Heart left ventricle (tissue), 16 donors: ENCODE data around the gene TMED6. TPM values are rescaled to one million over a fixed set of nuclear protein-coding genes. Genes with fewer than 3 reads are reported as not detected.

ENCODE experiments used
- ATAC-seq, 4 donors: fragments of 200-7000 bp; cut with Tn5 transposase; one replicate each; pipeline ENCODE4 v1.9.1; 2020 to 2022; ENCODE audit warnings: moderate library complexity in 4 of 4, mild to moderate bottlenecking in 3 of 4, moderate number of reproducible peaks in 1 of 4
- DNase-seq, 5 donors: peaks; one replicate each; pipeline ENCODE4 v3.0.0-alpha.2; 2020
- H3K27ac ChIP-seq, 12 donors: fragments of 200-600 bp; sonication (generic) in 4 of 12; one replicate each; pipeline versions ENCODE4 v1.5.0 to v1.8.0; 2016 to 2022; ENCODE audit warnings: mild to moderate bottlenecking in 2 of 12
- H3K27me3 ChIP-seq, 9 donors: fragments of 200-600 bp; sonication (generic) in 2 of 9; one replicate each; pipeline versions ENCODE4 v1.5.1 to v1.8.0; 2016 to 2022; ENCODE audit warnings: mild to moderate bottlenecking in 3 of 9
- H3K36me3 ChIP-seq, 9 donors: fragments of 200-600 bp; sonication (generic) in 2 of 9; one replicate each; pipeline versions ENCODE4 v1.5.0 to v1.8.0; 2018 to 2022; ENCODE audit warnings: mild to moderate bottlenecking in 2 of 9
- H3K4me1 ChIP-seq, 12 donors: fragments of 200-600 bp; sonication (generic) in 4 of 12; one replicate each; pipeline versions ENCODE4 v1.5.0 to v1.8.0; 2016 to 2022; ENCODE audit warnings: mild to moderate bottlenecking in 3 of 12
- H3K4me3 ChIP-seq, 12 donors: fragments of 200-600 bp; sonication (generic) in 4 of 12; one replicate each; pipeline versions ENCODE4 v1.5.0 to v1.8.0; 2017 to 2022; ENCODE audit warnings: mild to moderate bottlenecking in 9 of 12, moderate library complexity in 4 of 12
- H3K9me3 ChIP-seq, 12 donors: fragments of 200-600 bp; sonication (generic) in 4 of 12; one replicate each; pipeline versions ENCODE4 v1.5.0 to v1.8.0; 2016 to 2022; ENCODE audit warnings: mild to moderate bottlenecking in 1 of 12
- POLR2A ChIP-seq, 2 donors: fragments of 450-650 bp; IDR thresholded peaks; one replicate each; pipeline ENCODE4 v1.6.1; 2017; ENCODE audit warnings: antibody characterized with exemption in 2 of 2, mild to moderate bottlenecking in 2 of 2, moderate library complexity in 2 of 2
- WGBS, 4 donors: extraction: QIAGEN DNeasy Blood & Tissue Kit in 2 of 4; methylation state at CpG; one replicate each; pipeline versions ENCODE4 v1.1.5 to v1.1.7; 2013 to 2018; 5-methylcytosine and 5-hydroxymethylcytosine counted together
- intact Hi-C, 10 donors: fragments of 100-400 bp; cut with DNase I; formaldehyde crosslinking; loops; one replicate each; pipeline versions ENCODE4 v1.11.1 to v1.14.2; 2022
- long read RNA-seq, 3 donors: library from polyadenylated mRNA; unstranded; transcript quantifications; one replicate each; pipeline ENCODE4 v2.0.0, GENCODE V29; 2020 to 2021
- polyA plus RNA-seq, 2 donors: library from polyadenylated mRNA; stranded (reverse); fragments of 200-250 nt; gene quantifications; one replicate each; pipeline ENCODE4 v1.2.3, GENCODE V29; 2013
- total RNA-seq, 9 donors: library from RNA; depleted of rRNA in 2 of 9; stranded (reverse); fragments of >200 nt in 2 of 9; fragmentation: NEBNext Ultra II Directional in 3 of 9; extraction: Animal tissue kit (Norgen Biotek cat#: 25700) in 3 of 9; gene quantifications; one replicate each; pipeline versions ENCODE4 v1.1.0 to v1.2.4, GENCODE V29; 2016 to 2023
- TF ChIP-seq, protein P1 (sequence below), 12 donors: fragments of 200-600 bp; sonication (generic) in 4 of 12; IDR thresholded peaks; one replicate each; pipeline versions ENCODE4 v1.5.0 to v1.8.0; 2018 to 2022; ENCODE audit warnings: antibody characterized with exemption in 12 of 12, mild to moderate bottlenecking in 5 of 12
- donor health status: ischemic (EF 13 %, LVEDD 7.1; RV severe dilation, severe dysfunction).
- donor health status: healthy with polysubstance abuse.
- donor health status: DM: no; HTN: yes; CAD: no.
- donor health status: DM: no; HTN: no; CAD: no.
- donor health status: ischemic (EF 25% LVEDD 6.9; RV normal size, moderate dysfunction).
- donor health status: ischemic (EF 25% LVEDD 5.7; RV mildly dilated, moderate dysfunction).
- donor health status: healthy.
- donor health status: DM: yes; HTN: yes; CAD: no.
- donor health status: ischemic (EF 35%, LVEDD 5.7; RV mildly dilated, moderate dysfunction).
- donor health status: nonischemic (EF 11% LVEDD 7.7; RV severe dilation, severe dysfunction).
- donor health status: DM: yes; HTN: yes; CAD: no.
- donor health status: PGD.
- donor health status: ischemic (EF 29% LVEDD 5.4; RV normal size, mild dysfunction).
- donor health status: nonischemic (EF 23%, LVEDD 6.1; RV moderate dilation, normal function).

Gene TMED6
- under 1 TPM in 2 of 9 donors, not detected in 7; 0.56 to 0.76 TPM for total RNA-seq
- polyA plus RNA-seq: under 1 TPM in 1 of 2 donors, not detected in 1; 0.08 TPM
- long read RNA-seq, donor 1, partial matches to known transcripts: 0 of 1 reads
- long read RNA-seq, donor 1, other reads (novel, unspliced or antisense): 1 of 1 reads
- long read RNA-seq, donor 2: 0 reads
- long read RNA-seq, donor 3: 0 reads

GRCh38 chr16:69351309-69352027 lies at the start of gene TMED6:
Gene TMED6 (minus strand): TSS chr16:69351786. CDS start chr16:69351753, 33 bp downstream.
- Histone ChIP-seq H3K4me3 (no peak within 1 kb of the TSS), H3K27me3 (no peaks in the 10 kb centered on the region), H3K36me3 (peaks cover 0 to 55% (median 37%) of the 10 kb centered on the region in 9 donors), H3K9me3 (no peaks in the 10 kb centered on the region), H3K27ac (no peak within 1 kb of the TSS), H3K4me1 (peaks cover 0 to 5% (median 0%) of the 10 kb centered on the region in 12 donors)
- DNase-seq: no peak
- no peak for ATAC-seq
- intact Hi-C loops: no loop called here
- TF ChIP-seq, protein P1, sequence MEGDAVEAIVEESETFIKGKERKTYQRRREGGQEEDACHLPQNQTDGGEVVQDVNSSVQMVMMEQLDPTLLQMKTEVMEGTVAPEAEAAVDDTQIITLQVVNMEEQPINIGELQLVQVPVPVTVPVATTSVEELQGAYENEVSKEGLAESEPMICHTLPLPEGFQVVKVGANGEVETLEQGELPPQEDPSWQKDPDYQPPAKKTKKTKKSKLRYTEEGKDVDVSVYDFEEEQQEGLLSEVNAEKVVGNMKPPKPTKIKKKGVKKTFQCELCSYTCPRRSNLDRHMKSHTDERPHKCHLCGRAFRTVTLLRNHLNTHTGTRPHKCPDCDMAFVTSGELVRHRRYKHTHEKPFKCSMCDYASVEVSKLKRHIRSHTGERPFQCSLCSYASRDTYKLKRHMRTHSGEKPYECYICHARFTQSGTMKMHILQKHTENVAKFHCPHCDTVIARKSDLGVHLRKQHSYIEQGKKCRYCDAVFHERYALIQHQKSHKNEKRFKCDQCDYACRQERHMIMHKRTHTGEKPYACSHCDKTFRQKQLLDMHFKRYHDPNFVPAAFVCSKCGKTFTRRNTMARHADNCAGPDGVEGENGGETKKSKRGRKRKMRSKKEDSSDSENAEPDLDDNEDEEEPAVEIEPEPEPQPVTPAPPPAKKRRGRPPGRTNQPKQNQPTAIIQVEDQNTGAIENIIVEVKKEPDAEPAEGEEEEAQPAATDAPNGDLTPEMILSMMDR (IDR thresholded peaks at IDR 0.05): no peak
- no peak for TF ChIP-seq POLR2A (IDR thresholded peaks at IDR 0.05)
- WGBS, 4 donors: 82 to 86% (median 84%) methylated on average over 12 of the region's 12 CpGs

GRCh38 chr16:69399361-69399760 lies 47.8 kb upstream of the TMED6 start:
- no peak for ATAC-seq
- 64 to 74% (median 70%) methylated on average over 3 of the region's 3 CpGs for WGBS, 4 donors
- H3K9me3 ChIP-seq: no peaks in the 10 kb centered on the region
- H3K27ac ChIP-seq: no peak overlapping the region
- H3K4me3 ChIP-seq: no peak overlapping the region
- H3K36me3 ChIP-seq: no peaks in the 10 kb centered on the region
- H3K27me3 ChIP-seq: no peaks in the 10 kb centered on the region
- DNase-seq: no peak
- TF ChIP-seq POLR2A (IDR thresholded peaks at IDR 0.05): no peak
- TF ChIP-seq, protein P1 (IDR thresholded peaks at IDR 0.05): no peak
- intact Hi-C loops: loop anchor here in 9 of 10 donors (2.0 to 10.0 kb wide), 17 partner anchors 65 to 365 kb away; partner anchors contain the start of genes NOB1 (in 5 of the 9), NFAT5 (in 4 of the 9) and WWP2 (in 1 of the 9)
- peaks cover 0 to 53% (median 23%) of the 10 kb centered on the region in 12 donors for H3K4me1 ChIP-seq

DNA sequence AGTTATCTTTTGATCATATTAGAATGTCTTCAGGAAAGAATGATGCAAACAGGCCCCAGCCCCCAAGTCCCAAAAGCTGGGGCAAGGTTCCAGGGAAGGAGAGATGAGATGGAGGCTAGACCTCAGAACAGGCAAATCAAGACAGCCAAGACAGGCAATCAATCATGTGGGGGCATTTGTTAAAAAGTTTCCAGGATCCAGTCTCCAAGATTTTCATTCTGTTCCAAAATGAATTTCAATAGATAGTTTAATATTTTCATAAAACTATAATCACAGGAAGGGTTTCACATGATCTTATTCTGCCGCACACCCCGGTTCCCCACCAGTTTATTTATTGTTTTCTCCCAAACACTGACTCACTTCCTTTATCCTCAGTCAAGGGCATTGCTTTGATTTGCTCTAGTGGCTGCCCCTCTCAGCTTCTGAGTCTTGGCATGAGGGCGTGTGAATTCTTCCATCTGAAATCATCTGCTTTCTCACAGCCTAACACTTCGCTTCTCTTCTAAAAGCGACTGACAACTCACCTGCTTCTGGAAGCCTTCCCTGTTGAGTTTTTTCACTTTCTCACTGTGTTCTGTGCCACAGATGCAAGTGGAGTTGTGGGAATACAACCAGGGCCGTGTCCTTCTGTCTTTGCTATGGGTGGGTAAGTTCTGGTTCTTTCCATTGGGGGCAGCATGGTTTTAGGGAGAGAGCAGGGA lies 46.4 kb upstream of the TMED6 start:
- intact Hi-C loops: loop anchor here in 9 of 10 donors (2.0 to 10.0 kb wide), 19 partner anchors 27 to 367 kb away; partner anchors contain the start of genes NOB1 (in 6 of the 9), NFAT5 (in 5 of the 9), CYB5B (in 2 of the 9) and WWP2 (in 1 of the 9)
- WGBS, 4 donors: 13 to 25% (median 18%) methylated on average over 6 of the region's 6 CpGs
- Histone ChIP-seq H3K36me3 (no peaks in the 10 kb centered on the region), H3K9me3 (no peaks in the 10 kb centered on the region), H3K4me3 (peak overlapping the region in 5 of 12 donors; percentile 10 to 29 (median 21)), H3K27me3 (no peaks in the 10 kb centered on the region), H3K4me1 (peaks cover 0 to 45% (median 19%) of the 10 kb centered on the region in 12 donors), H3K27ac (peak overlapping the region; percentile 14 to 87 (median 78))
- no peak for TF ChIP-seq POLR2A (IDR thresholded peaks at IDR 0.05)
- TF ChIP-seq, protein P1 (IDR thresholded peaks at IDR 0.05): peak; percentile 41 to 75 (median 64)
- DNase-seq (peak in 4 of 5 donors; percentile 41 to 71 (median 50)), ATAC-seq (peak; percentile 83 to 91 (median 85))
